SKM-1 treated with dmso at 0.1 percent for 144 hours (cell line): Measurements from ENCODE around the gene TP53I11.

ENCODE experiments used
- DNase-seq: peaks from one replicate; lab custom pipeline; 2025; ENCODE audit not compliant: unreplicated experiment; lab: John Stamatoyannopoulos, UW

Gene TP53I11

GRCh38 chr11:44941259-44942021 is 9.2 kb downstream of the TP53I11 start:
- DNase-seq = no peak

GRCh38 chr11:44940835-44941234 is 9.8 kb downstream of the TP53I11 start:
- DNase-seq = no peak

DNA sequence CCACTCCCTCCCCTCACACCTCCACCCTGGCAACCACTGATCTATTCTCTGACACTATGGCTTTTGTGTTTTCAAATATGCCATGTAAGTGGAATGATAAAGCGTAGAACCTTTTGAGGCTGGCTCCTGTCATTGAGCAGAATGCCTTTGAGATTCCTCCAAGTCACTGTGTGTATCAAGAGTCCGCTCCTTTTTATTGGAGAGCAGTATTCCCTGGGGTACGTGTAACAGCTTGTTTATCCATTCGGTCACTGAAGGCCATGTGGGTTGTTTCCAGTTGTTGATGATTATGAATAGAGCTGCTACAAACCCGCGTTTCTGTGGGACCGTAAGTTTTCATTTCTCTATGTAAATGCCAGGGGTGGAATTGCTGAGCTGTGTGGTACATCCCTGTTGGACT is 10.3 kb downstream of the TP53I11 start:
- DNase-seq = no peak

- no peak for DNase-seq
Observed at GRCh38 chr11:44939673-44940395, 10.8 kb downstream of the TP53I11 start.

GRCh38 chr11:44938066-44938691 is 12.5 kb downstream of the TP53I11 start:
- no peak for DNase-seq

DNA sequence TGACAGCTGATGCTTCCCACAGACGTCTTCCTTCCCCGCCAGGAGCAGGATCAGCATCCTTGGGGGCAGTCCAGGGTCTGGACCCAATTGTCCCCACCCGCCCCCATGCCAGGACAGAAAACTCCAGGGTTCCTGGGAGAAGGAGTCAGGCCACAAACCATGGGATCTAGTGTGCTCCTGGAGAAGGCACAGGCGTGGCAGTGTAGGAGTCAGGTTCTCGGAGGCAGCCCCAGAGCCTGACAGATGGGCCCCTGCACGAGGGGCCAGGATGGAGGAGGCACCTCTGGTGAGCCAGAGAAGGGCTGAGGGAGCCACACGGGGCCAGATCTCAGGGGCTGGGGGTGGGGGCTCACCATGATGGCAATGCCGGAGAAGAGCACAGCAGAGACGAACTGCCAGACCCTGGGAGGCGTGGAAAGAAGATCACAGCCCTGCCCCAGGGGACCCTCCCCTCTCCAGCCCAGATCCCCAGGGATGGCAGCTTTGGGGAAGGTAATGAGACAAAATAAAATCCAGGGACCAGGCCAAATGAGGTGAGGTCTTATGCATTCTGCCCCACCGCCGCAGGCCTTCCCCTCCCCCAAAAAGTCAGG is 13.6 kb downstream of the TP53I11 start:
- no peak for DNase-seq

DNA sequence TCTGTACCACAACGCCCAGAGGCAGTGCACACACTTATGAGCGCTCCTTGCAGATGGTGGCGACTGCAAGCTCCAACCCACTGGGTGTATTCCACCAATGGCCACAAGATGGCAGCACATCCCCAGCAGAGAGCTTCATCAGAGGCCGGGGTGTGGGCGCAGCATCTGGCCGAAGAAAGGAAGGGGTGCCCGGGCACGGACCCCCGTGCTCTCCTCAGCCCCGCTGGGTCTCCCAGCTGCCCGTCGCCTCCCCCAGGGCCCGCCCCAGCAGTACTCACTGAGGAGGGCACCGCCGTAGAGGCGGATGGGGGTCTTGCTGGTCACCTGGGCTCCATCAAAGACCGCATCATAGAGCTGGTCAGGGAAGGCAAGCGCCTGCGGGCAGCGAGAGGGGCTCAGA is 14.2 kb downstream of the TP53I11 start:
- DNase-seq = peak; percentile 76

- no peak for DNase-seq
Observed at GRCh38 chr11:44934735-44935250, 15.9 kb downstream of the TP53I11 start.

- no peak for DNase-seq
Observed at GRCh38 chr11:44934110-44934509, 16.6 kb downstream of the TP53I11 start.

DNA sequence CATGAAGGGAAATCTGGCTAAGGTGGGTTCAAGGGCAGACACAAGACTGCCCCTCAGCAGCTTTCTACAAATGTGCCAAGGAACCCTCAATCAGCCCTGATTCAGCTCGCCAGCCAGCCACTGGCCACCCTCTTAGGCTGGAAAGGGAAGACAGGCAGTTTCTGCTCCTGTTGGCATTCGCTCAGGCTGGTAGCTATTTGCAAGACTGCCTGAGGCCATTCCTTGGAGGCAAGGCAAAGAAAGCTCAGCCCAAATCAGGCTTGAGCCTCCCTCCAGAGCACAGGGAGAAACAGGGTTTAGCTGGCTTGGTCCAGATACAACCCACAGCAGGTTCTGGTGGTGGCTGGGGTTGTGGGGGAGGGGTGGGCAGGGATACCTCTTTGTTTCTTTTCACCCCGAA is 19.2 kb downstream of the TP53I11 start:
- DNase-seq = no peak

DNA sequence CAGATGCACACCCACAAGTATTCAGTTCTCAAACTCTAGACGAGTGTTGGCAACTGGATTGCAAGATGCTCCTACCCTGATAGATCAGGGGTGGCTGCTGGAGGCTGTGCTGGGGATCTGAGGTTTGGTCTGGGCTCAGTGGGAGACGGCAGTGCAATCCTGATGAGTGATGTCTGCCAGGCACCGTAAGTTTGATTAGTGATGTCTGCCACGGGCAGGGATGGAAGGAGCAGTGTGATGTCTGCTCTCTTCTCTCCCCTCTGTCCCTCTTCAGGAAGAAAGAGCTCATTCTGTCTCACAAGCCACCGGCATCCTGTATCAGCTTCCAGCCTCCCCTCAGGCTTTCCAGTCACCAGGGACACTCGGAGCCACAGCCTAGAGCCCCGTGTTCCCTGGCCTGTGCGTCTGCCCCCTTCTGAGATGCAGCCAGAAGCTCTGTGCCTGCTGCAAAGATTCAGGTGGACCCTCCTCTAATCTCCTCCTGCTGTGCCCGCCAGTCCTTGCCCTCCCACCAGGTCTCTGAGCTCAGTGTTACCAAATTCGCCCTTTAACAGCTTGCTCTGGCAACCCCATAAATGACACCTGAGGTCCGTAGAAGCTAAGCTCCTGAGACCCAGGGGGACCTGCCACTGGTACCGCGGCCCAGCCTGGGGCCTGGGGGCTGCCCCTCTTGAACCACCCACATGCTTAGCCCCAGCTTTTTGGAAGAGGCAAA is 19.9 kb downstream of the TP53I11 start:
- DNase-seq = no peak

GRCh38 chr11:44928816-44929215 is 21.9 kb downstream of the TP53I11 start:
- no peak for DNase-seq

DNA sequence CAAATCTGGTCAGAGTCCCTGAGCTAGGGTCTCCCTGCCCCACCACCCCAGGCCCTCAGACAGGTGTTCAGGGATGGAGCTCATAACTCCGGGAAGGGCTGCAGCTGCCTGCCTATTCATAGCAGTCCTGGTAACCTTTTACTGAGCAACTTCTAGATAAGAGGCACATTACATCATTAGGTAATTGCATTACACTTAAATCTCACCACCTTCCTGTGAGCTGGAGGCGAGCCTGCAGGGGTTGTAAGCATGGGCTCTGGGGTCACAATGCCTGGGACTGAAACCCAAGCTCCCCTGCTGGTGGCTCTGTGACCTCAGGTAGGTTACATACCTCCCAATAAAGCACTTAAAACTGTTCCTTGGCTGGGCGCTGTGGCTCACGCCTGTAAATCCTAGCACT is 22.5 kb downstream of the TP53I11 start:
- no peak for DNase-seq

GRCh38 chr11:44927174-44927661 is 23.5 kb downstream of the TP53I11 start:
- peak; percentile 47 for DNase-seq

GRCh38 chr11:44926036-44926435 is 24.6 kb downstream of the TP53I11 start:
- DNase-seq = no peak

DNA sequence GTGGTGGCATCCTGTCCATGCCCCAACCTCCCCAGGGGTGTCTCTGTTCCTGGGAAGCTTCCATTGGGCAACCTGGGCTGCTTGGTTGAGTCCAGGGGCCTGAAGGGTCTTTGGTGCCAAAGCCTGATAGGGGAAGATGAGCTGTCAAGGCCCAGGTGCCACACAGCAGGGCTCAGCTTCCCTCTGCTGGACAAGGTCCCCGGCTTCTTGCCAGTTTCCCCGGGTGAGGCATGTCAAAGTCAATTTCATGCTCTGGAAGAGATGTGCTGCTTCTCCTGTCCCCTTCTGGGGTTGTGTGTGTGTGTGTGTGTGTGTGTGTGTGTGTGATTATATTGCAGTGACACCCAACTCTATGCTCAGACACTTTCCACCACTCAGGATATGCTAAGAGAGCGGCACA is 26.9 kb downstream of the TP53I11 start:
- no peak for DNase-seq

DNA sequence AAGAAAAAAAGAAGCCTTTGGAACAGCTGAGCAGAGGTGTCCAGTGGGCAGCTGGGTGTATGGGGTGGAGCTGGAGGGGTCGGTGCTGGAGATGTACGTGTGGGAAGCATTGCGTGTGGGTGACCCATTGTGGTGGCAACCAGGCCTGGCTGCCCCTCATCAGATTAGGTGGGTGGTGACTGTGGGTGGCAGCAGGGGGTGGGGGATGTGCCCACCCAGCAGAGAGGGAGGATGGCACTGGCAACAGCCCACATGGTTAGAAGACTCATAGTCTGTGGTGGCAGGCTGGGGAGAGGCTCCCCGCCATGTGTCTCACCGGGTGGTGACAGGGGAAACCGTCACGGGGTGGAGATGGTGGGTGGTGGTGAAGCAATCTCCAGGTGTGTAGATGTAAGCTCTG is 27.6 kb downstream of the TP53I11 start:
- DNase-seq = no peak

- DNase-seq = no peak
Observed at GRCh38 chr11:44920451-44920850, 30.2 kb downstream of the TP53I11 start.

DNA sequence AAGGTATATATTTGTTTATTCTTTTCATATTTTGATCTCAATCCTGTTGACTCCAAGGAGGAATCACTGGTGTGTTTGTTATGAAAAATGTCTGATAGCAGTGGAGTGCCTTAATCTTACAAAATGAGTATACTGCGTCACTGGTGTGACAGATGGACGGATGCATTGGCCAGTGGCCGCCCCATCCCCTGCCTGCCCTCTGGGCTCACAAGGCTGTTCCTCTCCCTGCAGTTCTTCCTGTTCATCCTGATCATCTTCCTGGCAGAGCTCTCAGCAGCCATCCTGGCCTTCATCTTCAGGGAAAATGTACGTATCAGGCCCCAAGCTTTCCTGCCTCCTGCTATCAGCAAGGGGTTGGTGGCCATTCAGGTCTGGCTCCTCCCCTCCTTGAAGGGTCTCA is 32.9 kb downstream of the TP53I11 start:
- no peak for DNase-seq

- no peak for DNase-seq
Observed at GRCh38 chr11:44916801-44917385, 33.8 kb downstream of the TP53I11 start.
